Motor neuron (in vitro differentiated cells): ENCODE measurements around the gene WWOX. TPM values are rescaled to one million over a fixed set of nuclear protein-coding genes. Genes with fewer than 3 reads are reported as not detected.
A peak's percentile ranks its signal among the peaks of the same experiment; 100 is the strongest.

ENCODE experiments used
- ATAC-seq, 8 experiments: fragments of 200-7000 bp; cut with Tn5 transposase; replicated peaks in 6 of 8; 2 replicates each; pipeline ENCODE4 v1.8.0; 2021; ENCODE audit warnings: mild to moderate bottlenecking in 8 of 8, moderate library complexity in 8 of 8
- H3K27ac ChIP-seq, 2 donors: fragments of 250-450 bp; sonication (Bioruptor Pico); 2 replicates each; pipeline ENCODE4 v1.9.0; 2021; ENCODE audit warnings: antibody characterized with exemption in 2 of 2, mild to moderate bottlenecking in 2 of 2, moderate library complexity in 1 of 2
- H3K4me1 ChIP-seq, 2 donors: fragments of 250-450 bp; sonication (Bioruptor Pico); replicated peaks in 1 of 2; 2 replicates each; pipeline ENCODE4 v1.6.1; 2021; ENCODE audit warnings: antibody characterized with exemption in 2 of 2, mild to moderate bottlenecking in 2 of 2, moderate library complexity in 1 of 2
- H3K4me3 ChIP-seq, 5 donors: fragments of 250-450 bp; sonication (Bioruptor Pico); 2 replicates each; pipeline ENCODE4 v1.9.0; 2021; ENCODE audit warnings: antibody characterized with exemption in 5 of 5, mild to moderate bottlenecking in 5 of 5, moderate library complexity in 4 of 5
- WGBS, 10 experiments: fragments of 450-650 bp; shearing (Covaris generic); methylation state at CpG; one replicate each; pipeline ENCODE4 v1.0.0; 2022; 5-methylcytosine and 5-hydroxymethylcytosine counted together
- in situ Hi-C, 9 experiments: fragments of 400-800 bp; cut with MboI; loops; one replicate each; pipeline ENCODE4 v1.15.0; 2021; ENCODE audit warnings: low sequenced_read_pairs in 9 of 9, low pct_unique_long_range_greater_than_20kb in 2 of 9; ENCODE audit not compliant: unreplicated experiment in 9 of 9
- total RNA-seq, 8 experiments: library from RNA; unstranded; fragments of 300-600 nt; gene quantifications; 2 replicates each; pipeline versions ENCODE4 v1.2.3 to v1.2.4, GENCODE V29; 2022

WWOX gene
- total RNA-seq, 8 experiments from 2014 or later = 10.3 to 27.8 (median 12.3) TPM

GRCh38 chr16:79181419-79181818 is 1082.0 kb downstream of the WWOX start:
- no peak for ATAC-seq
- WGBS, 10 experiments = 37 to 100% (median 96%) methylated on average over 1 to 3 of the region's 3 CpGs; no CpG with 5 or more reads in 3 of the 10 experiments
- Histone ChIP-seq H3K4me1 (peaks cover 6 to 14% of the 10 kb centered on the region in 2 donors), H3K27ac (no peak overlapping the region), H3K4me3 (no peak overlapping the region)
- in situ Hi-C loops = no loop called here

- H3K27ac ChIP-seq = no peak overlapping the region
- peaks cover 6 to 9% of the 10 kb centered on the region in 2 donors for H3K4me1 ChIP-seq
- H3K4me3 ChIP-seq = no peak overlapping the region
- no peak for ATAC-seq
- in situ Hi-C loops = no loop called here
- WGBS, 10 experiments = 20 to 100% (median 92%) methylated on average over 1 to 6 of the region's 6 CpGs; no CpG with 5 or more reads in 3 of the 10 experiments
Measured at GRCh38 chr16:79182616-79183015, 1083.2 kb downstream of the WWOX start.

DNA sequence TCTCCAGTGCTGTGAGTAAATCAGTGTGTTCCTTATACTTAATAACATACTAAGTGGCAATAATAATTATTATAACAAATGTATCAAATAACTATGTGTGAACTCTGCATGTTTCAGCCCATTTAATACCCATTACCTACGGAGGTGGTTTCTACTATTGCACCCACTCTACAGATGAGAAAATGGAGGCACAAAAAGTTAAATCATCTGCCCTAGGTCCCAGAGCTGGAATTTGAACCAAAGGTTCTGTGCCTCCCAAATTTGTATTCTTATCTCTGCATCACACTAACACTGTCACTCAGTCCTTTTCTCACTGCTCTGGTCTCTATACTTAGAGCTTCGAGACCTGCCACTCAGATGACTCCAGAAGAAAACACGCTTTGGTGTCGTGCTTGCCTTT is 1084.1 kb downstream of the WWOX start:
- Histone ChIP-seq H3K4me1 (peaks cover 6 to 9% of the 10 kb centered on the region in 2 donors), H3K27ac (no peak overlapping the region), H3K4me3 (no peak overlapping the region)
- WGBS, 10 experiments = 20 to 100% (median 82%) methylated on average over 1 to 4 of the region's 4 CpGs; no CpG with 5 or more reads in 1 of the 10 experiments
- in situ Hi-C loops = no loop called here
- ATAC-seq = no peak

- no peak for ATAC-seq
- WGBS, 10 experiments = 0 to 100% (median 45%) methylated on average over 1 of the region's 2 CpGs; no CpG with 5 or more reads in 2 of the 10 experiments
- in situ Hi-C loops = no loop called here
Measured at GRCh38 chr16:79184464-79185030, 1085.1 kb downstream of the WWOX start.

DNA sequence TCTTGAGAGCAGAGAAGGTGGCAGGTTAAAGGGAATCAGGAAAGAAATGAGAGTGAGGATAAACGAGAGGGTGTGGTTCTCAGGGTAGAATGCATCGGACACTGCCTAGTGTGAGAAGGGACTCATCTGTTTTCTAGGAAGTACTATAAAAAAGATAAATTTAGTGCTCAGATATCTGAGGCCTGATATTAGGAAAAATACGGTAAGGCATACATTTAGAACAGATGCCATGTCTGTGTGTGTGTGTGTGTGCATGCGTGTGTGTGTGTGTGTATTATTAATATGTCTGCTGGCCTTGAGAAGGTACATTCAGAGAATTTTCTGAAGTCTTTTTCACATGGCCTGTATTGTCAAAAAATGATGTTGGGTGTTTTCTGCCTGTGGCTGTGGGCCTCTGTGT is 1086.3 kb downstream of the WWOX start:
- 22 to 83% (median 67%) methylated on average over 2 to 4 of the region's 4 CpGs; no CpG with 5 or more reads in 3 of the 10 experiments for WGBS, 10 experiments
- Histone ChIP-seq H3K4me3 (no peak overlapping the region), H3K4me1 (peaks cover 6 to 9% of the 10 kb centered on the region in 2 donors), H3K27ac (no peak overlapping the region)
- in situ Hi-C loops = no loop called here
- peak in 5 of 8 experiments; percentile 18 to 55 (median 48) for ATAC-seq

More at GRCh38 chr16:79184464-79185030, 1085.1 kb downstream of the WWOX start:
- Histone ChIP-seq H3K4me1 (peaks cover 6 to 9% of the 10 kb centered on the region in 2 donors), H3K4me3 (no peak overlapping the region), H3K27ac (no peak overlapping the region)

- Histone ChIP-seq H3K4me3 (no peak overlapping the region), H3K27ac (no peak overlapping the region), H3K4me1 (peaks cover 6 to 9% of the 10 kb centered on the region in 2 donors)
- 40 to 90% (median 70%) methylated on average over 1 to 5 of the region's 6 CpGs; no CpG with 5 or more reads in 4 of the 10 experiments for WGBS, 10 experiments
- in situ Hi-C loops = no loop called here
- ATAC-seq = peak in 4 of 8 experiments; percentile 17 to 42 (median 28)
Measured at GRCh38 chr16:79186196-79186595, 1086.7 kb downstream of the WWOX start.

DNA sequence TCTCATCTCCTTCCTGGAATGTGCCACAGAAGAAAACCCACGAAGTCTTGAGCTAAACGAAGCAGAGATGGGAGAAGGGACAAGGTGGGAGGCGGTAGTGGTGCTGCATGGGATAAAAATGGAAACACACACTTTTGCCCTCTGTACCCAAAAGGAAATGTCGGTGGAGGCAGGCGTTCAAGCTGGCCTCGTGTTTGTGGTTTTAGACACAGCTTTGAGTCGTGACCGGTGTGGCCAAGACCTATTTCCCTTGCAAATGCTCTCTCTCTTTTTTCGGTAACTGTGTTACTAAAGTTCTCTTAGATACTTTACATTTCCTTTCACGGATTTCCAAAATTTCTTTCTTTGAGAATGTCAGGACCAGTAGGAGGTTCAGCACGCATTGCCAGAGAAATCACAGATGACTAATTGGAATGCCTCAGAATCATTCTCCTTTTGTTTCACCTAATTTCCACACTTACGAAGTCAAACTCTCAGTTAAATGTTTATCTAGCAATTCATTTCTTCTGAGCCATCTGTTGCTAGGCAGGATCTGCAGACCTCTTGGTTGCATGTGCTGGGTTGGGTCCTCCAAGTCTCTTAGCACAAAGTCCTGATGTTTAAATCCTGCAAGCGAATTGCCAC is 1088.8 kb downstream of the WWOX start:
- Histone ChIP-seq H3K4me1 (peaks cover 6 to 13% of the 10 kb centered on the region in 2 donors), H3K4me3 (no peak overlapping the region), H3K27ac (no peak overlapping the region)
- ATAC-seq = no peak
- in situ Hi-C loops = no loop called here
- WGBS, 10 experiments = 28 to 84% (median 72%) methylated on average over 3 to 11 of the region's 13 CpGs

GRCh38 chr16:79188739-79189122 is 1089.3 kb downstream of the WWOX start:
- WGBS, 10 experiments = 0 to 100% (median 69%) methylated on average over 1 to 5 of the region's 5 CpGs
- Histone ChIP-seq H3K4me3 (no peak overlapping the region), H3K27ac (no peak overlapping the region), H3K4me1 (peaks cover 6 to 13% of the 10 kb centered on the region in 2 donors)
- in situ Hi-C loops = no loop called here
- ATAC-seq = no peak

DNA sequence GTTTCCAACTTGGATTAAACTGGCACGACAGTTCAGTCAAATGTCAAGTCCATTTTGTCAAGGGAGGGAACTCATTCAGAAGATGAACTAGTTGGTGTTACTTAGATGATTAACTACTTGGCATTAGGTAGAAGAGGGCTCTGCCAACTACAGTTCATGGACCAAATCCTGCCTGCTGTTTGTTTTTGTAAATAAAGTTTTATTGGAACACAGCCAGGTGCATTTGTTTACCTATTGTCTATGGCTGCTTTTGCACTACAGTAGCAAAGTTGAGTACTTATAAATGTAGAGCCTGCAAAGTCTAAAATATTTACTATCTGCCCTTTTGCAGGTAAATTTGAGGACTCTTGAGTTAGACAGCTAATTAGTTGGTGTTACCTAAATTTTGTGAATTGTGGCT is 1091.1 kb downstream of the WWOX start:
- H3K4me3 ChIP-seq = no peak overlapping the region
- WGBS, 10 experiments = 25 to 100% (median 60%) methylated on average over 1 of the region's 1 CpG; no CpG with 5 or more reads in 5 of the 10 experiments
- peaks cover 6 to 10% of the 10 kb centered on the region in 2 donors for H3K4me1 ChIP-seq
- ATAC-seq = no peak
- H3K27ac ChIP-seq = no peak overlapping the region
- in situ Hi-C loops = no loop called here

DNA sequence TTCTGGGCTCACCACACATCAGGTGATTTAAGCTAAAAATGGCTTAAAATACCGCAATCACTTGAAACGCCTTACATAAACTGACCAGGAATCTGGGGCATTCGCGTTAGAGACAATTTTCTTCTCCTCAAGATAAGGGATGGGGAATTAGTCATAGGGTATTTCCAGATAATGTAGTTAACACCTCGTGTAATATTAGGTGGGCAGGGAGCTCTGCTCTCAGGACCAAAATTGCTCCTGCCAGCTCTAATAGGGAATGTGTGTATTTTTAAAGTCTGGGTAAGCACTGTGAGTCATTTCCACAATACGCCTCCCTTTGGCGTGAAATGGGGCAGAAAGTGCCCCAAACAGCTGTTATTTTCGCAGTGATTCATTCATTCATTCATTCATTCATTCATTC is 1092.5 kb downstream of the WWOX start:
- 0 to 91% (median 79%) methylated on average over 1 to 5 of the region's 8 CpGs; no CpG with 5 or more reads in 3 of the 10 experiments for WGBS, 10 experiments
- Histone ChIP-seq H3K27ac (no peak overlapping the region), H3K4me1 (peaks cover 0 to 5% of the 10 kb centered on the region in 2 donors), H3K4me3 (no peak overlapping the region)
- in situ Hi-C loops = no loop called here
- no peak for ATAC-seq

DNA sequence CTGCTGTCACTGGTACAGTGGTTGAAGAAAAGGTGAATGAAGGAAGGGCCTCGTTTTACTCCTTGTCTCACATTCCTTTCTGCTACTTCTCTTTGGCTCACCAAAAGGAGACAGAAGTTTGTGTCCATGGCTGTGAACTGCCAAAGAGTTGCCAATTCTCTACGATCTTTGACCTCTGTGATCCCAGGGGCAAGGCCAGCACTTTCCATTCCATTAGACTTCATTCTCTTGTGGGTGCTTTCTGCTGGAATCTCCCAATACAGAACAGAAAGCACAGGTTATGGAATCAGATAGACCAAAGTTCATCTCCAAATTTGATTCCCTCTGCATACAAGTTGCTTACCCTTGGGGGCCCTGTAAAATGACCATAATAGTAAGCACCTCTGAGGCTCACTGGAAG is 1093.5 kb downstream of the WWOX start:
- WGBS, 10 experiments = 0 to 73% (median 10%) methylated on average over 1 to 2 of the region's 2 CpGs; no CpG with 5 or more reads in 3 of the 10 experiments
- peaks cover 0 to 5% of the 10 kb centered on the region in 2 donors for H3K4me1 ChIP-seq
- in situ Hi-C loops = no loop called here
- no peak overlapping the region for H3K4me3 ChIP-seq
- no peak overlapping the region for H3K27ac ChIP-seq
- no peak for ATAC-seq

DNA sequence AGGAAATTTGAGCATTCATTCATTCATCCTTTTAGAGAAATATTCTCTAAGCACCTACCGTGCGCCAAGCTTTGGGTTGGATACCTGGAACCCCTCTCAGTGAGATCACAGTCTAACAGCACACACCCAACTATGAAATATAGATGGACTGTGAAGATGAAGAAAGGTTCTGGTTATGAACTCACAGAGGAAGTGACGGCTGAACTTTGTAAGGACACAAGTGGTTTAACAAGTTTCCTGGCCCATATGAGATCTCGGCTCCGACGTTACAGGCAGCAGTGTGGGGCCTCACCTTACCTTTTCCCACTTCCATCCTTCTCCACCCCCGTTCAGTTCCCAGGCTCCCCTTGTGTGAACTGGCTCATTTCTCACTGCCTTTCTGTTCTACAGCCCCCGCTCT is 1094.8 kb downstream of the WWOX start:
- Histone ChIP-seq H3K4me3 (no peak overlapping the region), H3K4me1 (peaks cover 0 to 5% of the 10 kb centered on the region in 2 donors), H3K27ac (no peak overlapping the region)
- WGBS, 10 experiments = 0 to 86% (median 42%) methylated on average over 1 to 8 of the region's 8 CpGs; no CpG with 5 or more reads in 2 of the 10 experiments
- ATAC-seq = no peak
- in situ Hi-C loops = no loop called here

DNA sequence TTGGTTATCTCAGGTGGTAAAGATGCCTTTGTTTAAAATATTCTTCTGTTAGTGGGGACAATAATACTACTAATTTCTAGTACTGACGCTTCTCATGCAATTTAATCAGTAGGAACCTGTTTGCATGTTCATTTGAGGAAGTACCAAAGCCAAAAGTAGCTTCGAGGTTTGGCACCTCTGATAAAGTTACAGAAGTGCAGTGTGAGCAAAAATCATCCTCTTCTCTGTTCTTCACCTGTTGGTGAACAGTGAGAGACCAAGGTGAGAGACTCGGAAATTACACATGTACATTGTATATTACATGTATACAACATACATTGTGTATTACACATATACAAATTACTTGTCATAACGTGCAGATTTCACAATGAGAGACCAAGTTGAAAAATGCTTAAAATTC is 1096.5 kb downstream of the WWOX start:
- no peak for ATAC-seq
- Histone ChIP-seq H3K4me3 (no peak overlapping the region), H3K4me1 (peaks cover under 1 to 5% of the 10 kb centered on the region in 2 donors), H3K27ac (no peak overlapping the region)
- WGBS, 10 experiments = 0 to 100% (median 90%) methylated on average over 1 to 4 of the region's 4 CpGs; no CpG with 5 or more reads in 3 of the 10 experiments
- in situ Hi-C loops = no loop called here
